Skin of body (tissue), 2 donors: ENCODE data around the gene TTC21B. TPM values are rescaled to one million over a fixed set of nuclear protein-coding genes. Genes with fewer than 3 reads are reported as not detected.

Source experiments
- DNase-seq: peaks from one replicate; lab custom pipeline; 2025; lab: John Stamatoyannopoulos, UW
- total RNA-seq: library from RNA; depleted of rRNA; stranded (reverse); fragments of >200 nt; gene quantifications from one replicate; pipeline ENCODE4 v1.2.3, GENCODE V29; 2014

The TTC21B gene
- total RNA-seq, 1 donor from 2014 or later: 55.2 TPM

DNA sequence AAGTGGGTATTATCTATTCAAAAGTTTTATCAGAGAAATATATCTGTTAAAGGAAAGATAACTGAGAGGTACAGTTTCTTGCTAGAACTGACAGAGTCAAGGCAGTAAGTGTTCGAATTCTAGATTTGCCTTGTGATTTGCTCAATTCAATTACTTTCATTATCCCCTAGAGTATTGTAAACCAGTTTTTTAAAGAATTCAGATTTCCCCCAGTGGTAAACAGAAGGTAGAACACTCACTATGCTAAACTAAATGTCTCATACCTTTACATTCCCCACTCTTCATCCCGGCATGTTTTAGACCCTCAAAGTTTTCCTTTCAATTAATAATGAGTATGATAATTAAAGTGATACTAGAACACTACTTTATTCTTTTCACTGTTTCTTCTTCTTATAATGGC lies 28.6 kb downstream of the TTC21B start:
- no peak for DNase-seq

DNA sequence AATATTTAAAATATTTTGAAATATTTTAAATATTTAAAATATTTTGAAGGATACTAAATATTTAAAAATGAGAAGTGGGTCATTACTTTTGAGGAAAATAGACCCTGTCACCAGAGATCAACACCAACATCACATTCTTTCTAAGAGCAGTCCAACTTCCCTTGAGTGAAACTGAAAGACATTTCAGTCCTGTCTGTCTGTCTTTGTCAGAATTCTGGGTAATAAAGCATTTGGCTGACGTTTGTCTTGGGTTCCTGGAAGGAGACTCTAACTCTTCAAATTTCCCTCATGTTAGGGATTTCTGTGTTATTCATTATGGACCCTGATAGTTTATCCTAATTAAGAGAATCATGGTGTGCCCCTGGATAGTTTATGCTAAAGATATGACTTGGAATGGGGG lies 32.8 kb downstream of the TTC21B start:
- DNase-seq: no peak

DNA sequence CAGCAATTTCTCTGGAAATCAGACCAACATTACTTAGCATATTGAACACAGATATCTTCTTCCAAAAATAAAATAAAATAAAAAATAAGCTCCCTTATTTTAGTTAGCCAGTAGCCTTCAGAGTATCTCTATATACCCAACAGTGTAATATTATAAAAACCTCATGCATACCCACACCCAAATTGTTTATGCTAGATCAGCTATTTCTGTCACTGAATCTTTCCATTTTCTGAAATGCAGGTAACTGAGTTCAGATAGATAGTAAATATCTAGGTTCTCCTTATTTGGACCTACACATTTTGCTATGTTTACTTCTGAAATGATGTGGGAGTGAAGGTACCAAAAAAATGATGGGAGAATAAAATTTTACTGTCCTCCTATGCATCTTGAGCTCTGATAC lies 39.9 kb downstream of the TTC21B start:
- no peak for DNase-seq

DNA sequence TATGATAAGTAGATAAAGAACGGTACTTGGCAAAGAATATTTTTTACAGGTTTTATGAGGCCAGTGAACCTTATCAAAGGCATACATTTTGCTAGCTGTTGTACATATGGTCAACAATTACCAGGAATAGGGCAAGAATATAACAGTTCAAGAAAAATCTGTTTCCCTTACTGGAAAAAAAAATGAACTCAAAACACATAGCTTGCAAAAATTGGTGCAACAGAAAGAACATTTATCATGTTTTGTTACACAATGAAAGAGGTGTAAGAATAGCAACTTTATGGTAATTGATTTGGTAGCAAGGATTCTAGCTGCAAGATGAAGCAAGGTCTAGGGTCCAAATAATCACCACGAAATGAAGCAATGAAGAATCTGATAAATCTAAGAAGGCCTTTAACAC lies 41.6 kb downstream of the TTC21B start:
- DNase-seq: no peak

DNA sequence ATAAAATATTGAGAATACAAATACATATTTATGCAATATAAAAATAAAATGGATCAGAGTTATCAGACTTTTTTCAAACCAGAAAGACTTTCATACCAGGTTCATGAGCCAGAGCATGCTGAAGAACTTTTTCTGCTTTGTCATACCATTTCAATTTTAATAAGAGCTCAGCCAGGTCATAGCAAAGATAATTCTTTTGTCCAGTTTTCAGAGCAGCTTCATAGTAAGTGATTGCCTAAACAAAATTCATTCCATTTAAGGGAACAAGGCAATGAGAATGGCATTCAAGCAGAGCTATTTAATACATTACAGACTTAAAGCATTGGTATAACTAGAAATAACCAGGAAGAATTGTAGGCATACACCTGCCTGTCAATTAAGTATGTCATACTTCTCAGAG lies 42.3 kb downstream of the TTC21B start:
- DNase-seq: no peak

DNA sequence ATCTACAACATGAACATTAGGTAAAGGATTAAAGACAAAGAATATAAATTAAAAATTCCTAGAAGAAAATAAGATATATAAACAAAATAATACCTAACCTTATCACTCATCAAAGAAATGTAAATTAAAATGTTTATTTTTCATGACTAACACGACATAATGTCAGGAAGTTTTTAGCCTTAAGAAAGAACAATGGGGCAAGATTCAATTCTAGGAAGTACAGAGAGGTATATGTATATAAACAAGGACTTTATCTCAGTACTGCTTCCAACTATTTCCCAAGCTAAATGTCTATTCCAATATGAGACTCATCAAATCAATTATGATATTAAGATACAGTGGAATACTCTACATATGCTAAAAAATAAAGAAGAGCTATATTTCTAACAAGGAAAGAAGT lies 44.1 kb downstream of the TTC21B start:
- DNase-seq: no peak

DNA sequence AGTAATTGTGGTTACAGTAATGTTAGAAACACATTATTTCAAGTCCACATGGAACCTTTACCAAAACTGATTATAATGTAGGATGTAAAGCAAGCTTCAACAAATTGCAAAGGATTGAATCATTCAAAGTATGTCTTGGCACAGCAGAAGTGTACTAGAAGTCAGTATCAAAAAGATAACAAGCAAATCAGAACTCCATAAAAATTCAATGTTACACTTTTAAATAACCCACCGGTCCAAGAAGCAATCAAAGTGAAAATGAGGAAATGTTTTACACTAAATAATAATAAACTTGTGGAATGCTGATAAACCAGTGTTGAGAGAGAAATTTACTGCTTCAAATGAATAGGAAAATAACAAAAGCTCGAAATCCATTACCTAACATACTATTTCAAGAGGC lies 47.7 kb downstream of the TTC21B start:
- DNase-seq: no peak

DNA sequence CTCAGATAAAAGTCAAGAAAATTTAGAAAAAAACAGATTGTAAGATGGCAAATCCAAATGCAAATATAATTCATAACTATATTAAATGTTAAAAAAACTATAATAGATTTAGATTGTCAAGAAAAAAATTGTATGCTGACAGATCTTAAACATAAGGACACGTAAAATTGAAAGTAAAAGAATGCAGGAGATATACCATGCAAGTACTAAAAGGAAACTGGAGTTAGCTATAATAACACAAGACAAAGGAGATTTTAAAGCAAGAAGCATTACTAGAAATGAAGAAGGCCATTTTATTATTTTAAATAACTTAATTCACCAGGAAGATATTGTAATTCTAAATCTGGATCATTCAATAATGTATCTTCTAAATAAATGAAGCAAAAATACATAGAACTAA lies 48.3 kb downstream of the TTC21B start:
- DNase-seq: no peak

DNA sequence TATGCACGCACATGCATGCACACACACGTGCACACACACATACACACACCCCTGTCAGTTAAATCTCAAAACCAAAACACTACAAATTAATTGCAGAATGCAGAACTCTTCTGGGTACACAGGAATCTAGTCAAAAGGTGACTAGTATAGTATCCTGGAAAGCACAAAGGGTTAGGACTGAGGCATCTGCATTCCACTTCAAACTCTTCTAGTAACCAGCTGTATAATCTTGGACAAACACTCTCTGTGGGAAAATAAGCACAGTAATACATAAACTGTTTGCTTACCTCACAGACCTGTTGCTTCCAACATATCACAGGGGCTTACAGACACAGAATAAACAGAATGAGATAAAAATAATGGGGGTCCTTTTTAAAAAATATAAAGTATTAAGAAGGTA lies 49.1 kb downstream of the TTC21B start:
- no peak for DNase-seq

DNA sequence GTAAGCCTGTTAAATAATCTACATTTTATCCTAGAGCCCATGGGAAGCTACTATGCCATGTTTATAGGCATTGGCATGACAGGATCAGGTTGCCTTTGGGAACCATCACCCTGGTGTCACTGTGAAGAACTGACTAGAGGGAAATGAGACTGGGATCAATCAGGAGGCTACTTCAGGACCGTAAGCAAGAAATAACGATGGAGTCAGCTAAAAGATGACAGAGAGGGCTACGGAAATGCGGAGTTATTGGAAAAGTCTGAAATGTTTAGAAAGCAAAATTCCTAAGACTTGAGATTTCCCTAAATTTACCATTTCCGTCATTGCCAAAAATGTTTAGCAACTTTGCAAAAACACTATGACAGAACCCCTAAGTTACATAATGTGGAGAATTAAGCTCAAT lies 50.2 kb downstream of the TTC21B start:
- DNase-seq: no peak

DNA sequence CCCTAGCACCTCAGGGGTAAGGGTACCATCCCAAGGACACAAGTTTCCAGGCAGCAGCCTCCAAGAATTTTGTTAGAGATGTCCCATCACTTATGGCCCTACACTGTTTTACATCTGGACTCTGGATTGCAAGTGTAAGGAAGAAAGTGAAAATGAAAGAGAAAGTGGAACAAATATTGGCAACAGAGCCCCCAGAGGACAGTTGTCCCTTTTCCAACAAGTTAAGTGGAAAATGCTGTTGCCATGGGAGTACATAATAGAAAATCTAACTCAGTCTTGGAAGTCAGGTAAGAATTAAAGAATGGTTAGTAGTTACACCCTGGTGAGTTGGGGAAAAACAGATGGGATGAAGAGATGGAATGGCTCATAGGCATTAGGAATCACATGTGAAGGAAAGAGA lies 50.6 kb downstream of the TTC21B start:
- peak; percentile 35 for DNase-seq

DNA sequence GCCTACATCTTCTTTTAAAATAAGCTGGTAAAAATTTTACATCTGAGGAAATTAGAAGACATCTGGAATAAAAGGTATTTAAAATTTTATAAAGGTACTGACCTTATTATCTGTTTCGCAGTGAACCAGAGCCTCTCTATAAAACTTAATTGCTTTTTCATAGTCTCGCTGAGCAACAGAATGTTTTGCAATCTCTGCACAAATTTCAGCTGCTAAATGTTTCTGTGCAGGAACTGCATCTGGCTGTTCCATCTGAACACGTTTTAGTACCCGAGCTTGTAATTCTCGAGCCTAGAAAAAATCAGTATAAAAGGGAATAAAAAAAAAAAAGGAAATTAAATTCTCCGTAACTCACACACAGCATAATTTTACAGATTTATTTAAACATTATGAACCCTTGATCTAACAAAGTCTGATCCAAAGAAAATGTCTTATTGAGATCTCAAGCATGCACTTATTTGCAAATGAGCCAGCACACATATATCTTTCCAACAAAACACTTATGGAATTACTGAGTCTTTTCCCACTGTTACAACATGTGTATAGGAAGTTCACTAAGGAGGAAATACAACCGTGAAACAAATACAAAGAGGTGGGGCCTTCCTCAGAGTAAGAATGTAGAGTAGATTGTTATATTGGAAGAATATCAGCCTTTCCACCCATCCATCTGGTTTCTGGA lies 51.8 kb downstream of the TTC21B start:
- peak; percentile 69 for DNase-seq

DNA sequence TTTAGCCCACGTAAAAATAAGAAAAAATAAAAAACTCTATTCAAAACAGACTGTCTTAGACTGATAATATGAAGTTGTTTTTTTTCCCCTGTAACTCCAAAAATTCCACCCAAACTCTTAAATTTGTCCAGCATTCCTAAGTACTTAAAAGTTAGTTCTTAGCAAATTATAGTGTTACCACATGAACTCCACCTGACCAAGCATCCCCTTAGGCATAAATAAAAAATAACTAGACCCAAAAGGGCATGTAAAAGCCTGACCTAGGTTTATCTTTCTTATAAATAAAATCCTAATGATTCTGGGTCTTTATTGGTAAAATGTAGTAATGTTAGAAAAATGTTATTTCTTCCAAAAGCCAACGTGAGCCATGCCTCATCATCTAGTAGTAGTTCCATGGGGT lies 54.3 kb downstream of the TTC21B start:
- no peak for DNase-seq

DNA sequence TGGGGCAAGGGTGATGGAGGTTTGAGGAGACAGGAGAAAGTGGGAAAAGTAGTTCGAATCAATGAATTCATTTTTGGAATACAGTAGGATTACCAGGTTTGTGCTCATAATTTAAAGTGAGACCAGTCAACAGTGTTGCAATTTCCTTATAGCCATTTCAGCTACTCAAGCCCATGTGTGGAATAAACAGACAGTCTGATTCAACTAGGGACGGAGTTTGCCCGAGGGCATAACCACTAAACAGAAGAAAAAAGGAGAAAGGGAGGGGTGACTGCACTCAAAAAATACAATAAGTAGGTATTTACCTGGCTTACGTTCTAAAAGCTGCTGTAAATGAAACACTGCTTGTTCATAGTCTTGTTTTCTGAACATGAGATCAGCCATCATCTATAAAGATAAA lies 55.2 kb downstream of the TTC21B start:
- DNase-seq: no peak

DNA sequence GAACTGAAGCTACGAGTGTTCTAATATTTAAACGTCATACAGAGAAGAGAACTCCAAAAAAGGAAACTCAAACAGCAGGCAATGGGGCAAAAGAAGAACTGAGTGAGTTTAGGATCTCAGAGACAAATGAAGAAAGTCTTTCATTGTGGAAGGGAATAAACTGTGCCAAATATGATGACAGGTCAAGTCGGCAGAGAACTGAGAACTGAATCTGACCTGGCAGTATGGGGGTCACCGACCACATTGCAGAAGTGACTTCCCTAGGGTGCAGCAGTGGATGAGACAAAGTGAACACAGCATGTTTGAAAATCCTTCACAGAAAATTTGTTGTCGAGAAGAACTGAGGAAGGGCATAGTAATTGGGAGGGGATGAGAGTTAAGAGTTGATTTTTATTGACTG lies 55.9 kb downstream of the TTC21B start:
- DNase-seq: no peak

DNA sequence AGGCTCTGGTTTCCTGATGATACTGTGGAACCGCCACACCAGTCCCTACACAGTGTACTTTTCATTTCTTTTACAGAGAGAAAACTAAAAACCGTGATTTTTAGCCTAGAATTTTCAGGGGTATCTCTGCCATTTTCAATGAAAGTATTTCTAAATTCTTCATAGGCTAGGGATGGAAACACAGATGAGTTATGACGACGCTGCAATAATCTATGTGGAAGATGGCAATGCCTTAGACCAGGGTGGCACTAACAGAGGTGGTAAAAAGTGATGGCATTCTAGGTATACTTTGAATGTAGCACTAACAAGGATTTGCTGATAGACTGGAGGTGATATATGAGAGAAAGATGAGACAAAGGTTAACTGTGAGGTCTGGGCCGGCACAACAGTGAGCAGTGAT lies 56.5 kb downstream of the TTC21B start:
- no peak for DNase-seq

DNA sequence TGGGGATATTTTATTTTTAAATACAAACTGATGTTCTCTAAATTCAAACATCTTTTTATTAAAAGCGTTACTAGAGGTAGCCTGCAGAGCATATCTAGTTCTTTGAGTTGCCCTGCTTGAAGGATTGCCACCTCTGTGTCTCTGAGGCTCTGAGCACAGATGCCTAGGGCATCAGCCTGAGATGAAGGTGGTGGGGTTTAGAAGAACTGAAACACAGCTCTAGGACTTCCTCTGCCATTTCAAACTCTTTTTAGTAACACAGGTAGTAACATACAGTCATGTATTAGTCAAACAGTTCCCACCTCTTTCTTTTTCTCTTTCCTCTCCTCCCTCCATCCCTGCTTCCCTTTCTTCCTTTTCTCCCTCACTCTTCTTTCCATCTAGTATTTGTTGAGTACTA lies 57.6 kb downstream of the TTC21B start:
- no peak for DNase-seq

DNA sequence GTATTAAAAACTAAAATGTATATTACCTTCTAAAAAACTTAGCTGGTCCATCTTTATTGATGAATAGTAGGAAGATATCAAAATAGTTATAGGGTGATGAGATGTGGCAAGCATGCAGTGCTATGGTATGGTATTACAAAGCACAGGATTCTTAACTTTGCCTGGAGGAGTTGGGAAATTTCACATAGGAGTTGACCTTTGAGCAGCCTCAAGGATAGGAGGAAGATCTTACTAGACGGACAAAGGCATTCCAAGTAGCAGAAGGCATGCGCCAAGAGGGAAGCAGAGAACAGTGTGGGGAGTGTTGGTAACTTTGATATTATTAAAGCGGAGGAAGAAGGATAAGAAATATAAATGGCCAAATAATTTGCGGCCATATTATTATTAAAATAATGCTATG lies 60.0 kb downstream of the TTC21B start:
- no peak for DNase-seq

DNA sequence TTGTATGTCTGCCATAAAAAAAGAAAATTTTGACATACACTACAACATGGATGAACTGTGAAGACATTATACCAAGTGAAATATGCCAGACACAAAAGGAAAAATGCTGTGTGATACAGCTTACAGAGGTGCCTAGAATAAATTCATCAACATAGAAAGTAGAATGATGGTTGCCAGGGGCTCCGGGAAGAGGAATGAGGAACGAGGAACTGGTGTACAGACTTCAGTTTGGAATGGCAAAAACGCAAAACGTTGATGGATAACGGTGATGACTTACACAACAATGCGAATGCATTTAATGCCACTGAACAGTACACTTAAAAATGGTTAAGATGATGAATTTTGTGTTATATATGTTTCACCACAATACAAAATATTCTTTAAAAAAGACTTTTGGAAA lies 61.0 kb downstream of the TTC21B start:
- no peak for DNase-seq

DNA sequence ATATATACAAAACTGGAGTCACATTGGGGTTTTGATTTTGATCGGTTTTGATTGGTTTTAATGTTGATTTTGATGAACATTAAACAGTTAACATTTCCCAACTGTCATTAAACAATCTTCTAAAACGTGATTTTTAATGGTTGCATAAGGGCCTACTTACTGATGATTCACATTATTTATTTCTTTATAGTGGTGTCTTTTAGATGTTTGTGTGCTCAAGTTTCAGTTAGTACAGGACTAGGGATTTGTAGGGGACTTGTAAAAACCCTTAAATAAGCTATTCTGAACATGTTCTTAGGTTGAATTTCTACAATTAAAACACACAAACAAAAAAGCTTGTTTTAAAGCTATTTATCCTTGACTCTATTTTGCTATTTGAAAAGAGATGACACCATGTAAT lies 61.6 kb downstream of the TTC21B start:
- no peak for DNase-seq

DNA sequence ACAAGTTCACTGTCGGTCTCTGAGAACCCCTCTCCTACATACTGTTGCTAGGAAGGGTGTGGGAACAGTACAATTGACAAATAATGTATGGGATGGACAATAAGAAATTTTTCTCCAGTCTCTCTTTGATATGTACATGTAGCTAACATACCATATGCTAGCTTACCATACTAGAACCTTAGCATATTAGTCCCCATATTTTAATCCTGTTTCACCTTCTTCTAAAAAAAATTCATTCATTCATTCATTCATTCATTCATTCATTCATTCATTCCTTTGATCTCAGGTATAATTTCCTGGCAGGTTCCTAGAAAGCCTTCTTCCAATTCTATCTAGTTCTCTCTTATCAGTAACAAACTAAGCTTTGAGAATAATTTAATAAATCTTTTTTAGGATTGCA lies 62.2 kb downstream of the TTC21B start:
- no peak for DNase-seq

DNA sequence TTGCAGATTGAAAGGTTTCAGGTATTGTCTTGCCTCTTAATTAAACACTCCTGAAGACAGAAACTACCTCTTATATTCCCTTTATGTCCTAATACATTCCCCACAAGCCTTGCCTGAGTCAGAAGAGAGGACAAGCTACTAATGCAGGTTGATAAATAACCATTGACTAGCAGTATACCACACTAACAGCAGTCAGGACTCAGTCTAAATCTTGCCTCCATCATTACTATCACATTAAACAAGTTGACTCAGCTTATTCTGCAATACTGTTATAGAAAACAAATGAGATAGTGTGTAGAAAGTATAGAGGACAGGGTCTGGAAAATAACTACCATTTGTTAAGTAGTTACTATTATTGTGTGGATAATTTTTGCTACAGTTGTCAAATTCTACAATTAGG lies 63.8 kb downstream of the TTC21B start:
- DNase-seq: no peak

DNA sequence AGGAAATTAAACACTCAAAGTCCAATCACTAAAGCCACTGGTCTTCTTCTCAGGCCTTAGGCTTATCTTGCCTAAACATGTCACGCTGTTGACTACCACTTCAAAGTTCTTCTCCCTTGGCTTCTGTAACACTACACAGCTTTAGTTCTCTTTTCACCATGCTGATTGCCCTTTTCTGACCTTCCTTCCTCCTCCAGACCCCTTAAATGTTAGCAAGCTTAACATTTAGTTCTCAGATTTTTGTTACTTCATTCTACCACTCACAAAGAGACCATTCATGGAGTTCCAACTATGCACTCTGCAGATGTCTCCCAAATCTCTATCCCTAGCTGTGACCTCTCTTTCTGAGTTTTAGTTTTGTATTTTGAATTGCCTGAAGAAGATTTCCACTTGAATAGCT lies 64.4 kb downstream of the TTC21B start:
- DNase-seq: peak; percentile 4

DNA sequence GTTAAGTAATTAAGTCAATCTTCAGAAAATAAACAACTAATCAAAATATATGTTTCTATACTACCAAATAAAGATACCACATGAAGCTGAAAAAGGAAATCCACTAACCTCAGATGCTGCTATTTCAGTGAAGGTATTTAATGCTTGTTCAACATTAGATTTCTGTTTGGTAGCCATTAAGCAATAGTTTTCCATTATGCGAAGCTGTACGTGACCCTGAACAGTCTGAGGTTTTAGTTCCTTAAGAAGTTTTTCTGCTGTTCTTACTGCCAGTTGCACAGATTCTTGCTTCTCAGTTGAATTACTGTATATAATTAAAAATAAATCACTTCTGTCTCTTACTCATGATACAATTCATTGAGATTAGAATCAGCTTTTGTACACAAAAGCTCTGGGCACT lies 65.4 kb downstream of the TTC21B start:
- DNase-seq: no peak
